GM19025 (cell line): ENCODE data around the gene ASB14.
A peak's percentile ranks its signal among the peaks of the same experiment; 100 is the strongest.

Experiments used
- ATAC-seq: cut with Tn5 transposase; IDR thresholded peaks from one replicate; pipeline ENCODE4 v1.9.1; 2021; ENCODE audit warnings: mild to moderate bottlenecking, low read depth, moderate library complexity; ENCODE audit not compliant: unreplicated experiment

The ASB14 gene

DNA sequence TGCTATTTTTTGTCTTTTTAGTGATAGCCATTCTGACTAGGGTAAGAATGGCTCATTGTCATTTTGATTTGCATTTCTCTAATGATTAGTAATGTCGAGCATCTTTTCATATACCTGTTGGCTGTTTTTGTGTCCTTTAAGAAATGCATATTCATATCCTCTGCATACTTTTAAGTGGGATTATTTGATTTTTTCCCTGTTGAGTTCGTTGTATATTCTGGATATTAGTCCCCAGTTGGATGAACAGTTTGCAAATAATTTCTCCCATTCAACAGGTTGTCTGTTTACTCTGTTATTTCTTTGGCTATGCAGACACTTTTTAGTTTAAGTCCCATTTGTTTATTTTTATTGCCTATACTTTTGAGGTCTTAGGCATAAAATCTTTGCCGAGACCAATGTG lies 30.6 kb downstream of the ASB14 start:
- ATAC-seq = no peak

DNA sequence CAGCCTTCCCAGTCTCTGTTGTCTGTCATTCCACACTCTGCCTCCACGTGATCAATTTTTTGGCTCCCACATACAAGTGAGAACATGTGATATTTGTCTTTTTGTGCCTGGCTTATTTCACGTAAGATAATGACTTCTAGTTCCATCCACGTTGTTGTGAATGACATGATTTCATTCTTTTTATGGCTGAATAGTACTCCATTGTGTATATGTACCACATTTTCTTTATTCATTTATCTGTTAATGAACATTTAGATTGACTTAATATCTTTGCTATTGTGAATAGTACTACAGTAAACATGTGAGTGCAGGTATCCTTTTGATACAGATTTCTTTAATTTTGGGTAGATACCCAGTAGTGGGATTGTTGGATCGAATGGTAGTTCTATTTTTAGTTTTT lies 31.4 kb downstream of the ASB14 start:
- no peak for ATAC-seq

DNA sequence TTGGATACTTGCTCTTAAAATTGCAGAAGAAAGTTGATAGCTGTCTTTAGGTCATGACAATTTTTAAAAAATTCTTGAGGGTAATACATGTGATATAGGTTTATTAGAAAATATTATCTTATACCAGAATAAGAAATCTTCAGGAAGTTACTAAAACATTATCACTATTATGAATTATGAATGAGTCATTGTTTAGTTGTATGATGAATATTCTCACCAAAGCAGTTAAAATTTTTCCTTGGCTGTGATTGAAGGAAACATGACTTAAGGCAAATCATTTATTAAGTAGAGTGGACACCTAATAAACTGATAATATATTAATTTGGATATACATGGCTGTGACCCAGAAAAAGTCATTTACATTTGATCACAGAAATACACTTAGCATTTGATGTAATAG lies 34.8 kb downstream of the ASB14 start:
- ATAC-seq = no peak

- no peak for ATAC-seq
Measured at GRCh38 chr3:57256844-57257243, 35.6 kb downstream of the ASB14 start.

DNA sequence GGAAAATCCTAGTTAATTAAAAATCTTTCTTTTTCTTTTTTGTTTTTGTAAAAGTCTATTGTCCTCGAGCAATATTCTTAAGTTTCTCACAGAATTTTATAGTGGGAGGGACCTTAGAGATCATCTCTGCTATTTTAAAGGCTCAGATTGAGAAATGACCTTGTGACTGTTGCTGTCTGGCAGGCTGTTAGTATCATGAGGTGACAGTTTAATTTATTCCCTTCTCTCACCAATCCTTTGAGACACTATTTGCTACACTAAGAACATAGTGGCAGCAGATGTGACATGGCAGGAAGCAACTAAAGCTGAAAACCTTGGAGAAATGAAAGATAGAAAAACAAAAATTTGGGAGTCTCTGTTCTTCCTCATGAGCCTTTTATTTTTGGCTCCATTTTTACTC lies 40.1 kb downstream of the ASB14 start:
- no peak for ATAC-seq

DNA sequence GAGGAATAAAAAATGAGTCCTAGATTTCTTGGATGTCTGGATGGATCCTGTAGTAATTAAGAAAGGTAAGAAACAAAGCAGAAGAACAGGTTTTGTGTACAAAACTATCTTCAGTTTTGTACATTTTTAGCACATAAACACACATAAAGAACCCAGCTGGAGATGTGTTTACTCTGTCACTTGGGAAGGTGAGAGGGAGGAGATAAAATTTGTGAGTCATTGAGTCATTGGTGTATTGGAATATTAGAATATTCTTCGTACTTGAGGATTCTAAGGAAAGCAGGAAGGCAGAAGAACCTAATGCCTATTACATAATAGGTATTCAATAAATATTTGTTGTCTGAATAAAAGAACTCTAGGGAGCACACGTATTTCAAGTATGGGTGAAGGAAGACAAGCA lies 47.5 kb downstream of the ASB14 start:
- no peak for ATAC-seq

GRCh38 chr3:57234613-57235575 lies 57.6 kb downstream of the ASB14 start:
- no peak for ATAC-seq

DNA sequence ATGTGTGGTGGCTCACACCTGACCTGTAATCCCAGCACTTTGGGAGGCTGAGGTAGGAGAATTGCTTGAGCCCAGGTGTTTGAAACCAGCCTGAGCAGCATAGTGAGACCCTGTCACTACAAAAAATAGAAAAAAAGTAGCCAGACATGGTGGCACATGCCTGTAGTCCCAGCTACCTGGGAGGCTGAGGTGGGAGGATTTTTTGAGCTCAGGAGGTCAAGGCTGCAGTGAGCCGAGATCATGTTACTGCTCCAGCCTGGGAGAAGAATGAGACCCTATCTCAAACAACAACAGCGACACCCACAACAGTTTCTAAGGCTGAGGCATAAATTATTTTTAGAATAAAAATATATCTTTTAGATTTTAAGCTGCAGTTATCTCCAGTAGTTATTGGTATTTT lies 58.7 kb downstream of the ASB14 start:
- no peak for ATAC-seq

GRCh38 chr3:57230006-57230405 lies 62.5 kb downstream of the ASB14 start:
- ATAC-seq = no peak

DNA sequence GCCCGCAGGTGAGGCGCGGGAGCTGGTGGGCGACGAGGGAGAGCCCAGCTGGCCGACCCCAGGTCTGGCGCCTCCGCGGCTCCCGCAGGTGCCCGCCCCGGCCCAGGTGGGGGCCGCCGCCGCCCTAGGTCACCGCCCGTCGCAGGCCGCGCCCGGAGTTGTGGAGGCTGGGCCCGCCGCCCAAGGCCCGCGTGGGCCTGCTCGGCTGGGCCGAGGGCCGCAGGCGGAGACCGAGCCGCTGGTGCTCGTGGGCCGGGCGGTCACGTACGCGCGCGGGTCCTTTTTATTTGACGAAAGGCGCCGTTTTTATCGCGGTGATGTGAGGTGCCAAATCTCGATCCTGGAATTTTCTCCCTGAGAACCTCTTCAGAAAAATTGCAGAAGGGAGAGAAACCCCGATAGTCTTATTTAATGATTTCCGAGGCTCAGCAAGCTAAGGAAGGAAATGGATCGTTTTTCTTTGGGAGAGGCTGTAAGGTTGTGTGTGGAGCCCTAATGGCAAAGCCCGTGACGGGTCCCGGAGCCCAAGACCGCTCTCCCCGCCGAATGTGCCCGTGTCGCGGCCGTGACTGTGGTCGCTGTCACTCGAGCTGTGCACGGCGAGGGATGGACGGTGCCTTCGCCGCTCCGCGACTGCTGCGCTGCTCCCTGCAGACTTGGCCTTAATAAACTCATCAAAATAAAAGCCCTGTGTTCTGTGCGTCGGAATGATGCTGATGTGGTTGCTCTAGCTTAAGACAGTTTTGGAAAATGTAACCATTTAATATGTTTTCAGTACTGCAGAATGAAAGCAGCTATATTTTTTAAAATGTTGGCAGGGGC lies 64.3 kb downstream of the ASB14 start:
- ATAC-seq = peak; percentile 34

DNA sequence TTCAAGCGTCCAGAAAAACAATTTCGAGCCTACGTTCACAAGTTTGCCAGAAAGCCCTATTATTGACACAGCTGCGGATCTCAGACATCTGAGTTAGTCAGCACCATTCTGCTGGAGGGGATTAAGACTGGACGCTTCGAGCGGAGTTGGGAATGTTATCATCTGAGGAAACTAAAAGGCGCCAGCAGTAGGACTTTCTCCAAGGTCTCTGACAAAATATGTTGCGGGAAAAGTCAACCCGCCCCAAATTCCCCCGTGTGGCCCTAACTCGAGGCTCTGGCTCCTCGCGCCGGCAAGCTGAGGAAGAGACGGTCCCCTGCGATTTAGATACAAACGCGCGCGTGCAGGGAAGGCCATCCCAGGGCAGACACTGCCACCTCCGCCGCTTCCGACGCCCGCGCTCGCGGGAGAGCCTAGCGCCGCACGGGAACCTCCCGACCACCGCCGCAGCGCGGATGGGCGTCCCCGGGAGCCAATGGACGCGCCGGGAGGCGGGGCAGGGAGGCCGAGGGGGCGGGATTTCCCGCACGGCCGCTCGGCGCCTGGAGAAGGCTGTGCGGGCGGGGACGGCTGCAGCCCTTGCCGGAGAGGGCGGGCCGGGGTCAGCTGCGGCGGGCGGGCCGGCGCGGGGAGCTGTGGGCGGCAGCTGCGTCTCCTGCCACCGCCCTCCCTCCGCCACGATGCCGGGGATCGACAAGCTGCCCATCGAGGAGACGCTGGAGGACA lies 65.1 kb downstream of the ASB14 start, which contains the start of gene APPL1:
APPL1 (plus strand) TSS at position 526 of the 726 bp plus-strand sequence; CDS start at position 681, 155 bp downstream.
- peak; percentile 98 for ATAC-seq

GRCh38 chr3:57226176-57226575 lies 66.3 kb downstream of the ASB14 start:
- no peak for ATAC-seq

- ATAC-seq = no peak
Measured at GRCh38 chr3:57224856-57225255, 67.6 kb downstream of the ASB14 start.

GRCh38 chr3:57221883-57222282 lies 70.6 kb downstream of the ASB14 start:
- ATAC-seq = no peak
